ENCODE measurements around the gene RALGDS. TPM values are rescaled to one million over a fixed set of nuclear protein-coding genes. Genes with fewer than 3 reads are reported as not detected.

Gene RALGDS
- total and polyA plus RNA-seq, 9 of the 15 experiments (the other 6 are each of a cell fraction or from before 2014, with no cell fraction given) = 0.75 to 43.3 (median 27.1) TPM

GRCh38 chr9:133103183-133103986, 17.7 kb downstream of the RALGDS start (continued):
- no peak for TF ChIP-seq CXXC5 (CRISPR knock-in tag; IDR thresholded peaks at IDR 0.05)
- TF ChIP-seq ATF1 (CRISPR knock-in tag; IDR thresholded peaks at IDR 0.05) = no peak
- TF ChIP-seq ATF1 (tag; IDR thresholded peaks at IDR 0.05) = no peak
- TF ChIP-seq HMG20B (CRISPR knock-in tag; IDR thresholded peaks at IDR 0.05) = no peak
- no peak for TF ChIP-seq PPARD (CRISPR knock-in tag; IDR thresholded peaks at IDR 0.05)
- no peak for TF ChIP-seq CHD2 (IDR thresholded peaks at IDR 0.05; ENCODE audit: low read depth, low read length)
- peak; percentile 42; the same call in 1 of the 2 replicates for TF ChIP-seq TFAP4 (CRISPR knock-in tag; IDR thresholded peaks at IDR 0.05; ENCODE audit: borderline replicate concordance)
- TF ChIP-seq CHD1 (IDR thresholded peaks at IDR 0.05; ENCODE audit: low read length) = no peak
- TF ChIP-seq PCBP1 (IDR thresholded peaks at IDR 0.05; ENCODE audit: low read depth, low read length, poor library complexity, severe bottlenecking) = no peak
- no peak for TF ChIP-seq ZNF785 (CRISPR knock-in tag; IDR thresholded peaks at IDR 0.05)
- peak; percentile 91 for TF ChIP-seq ARID2 (IDR thresholded peaks at IDR 0.05)
- no peak for TF ChIP-seq RBM17 (IDR thresholded peaks at IDR 0.05; ENCODE audit: borderline replicate concordance, low read depth, low read length)
- TF ChIP-seq ZNF165 (CRISPR knock-in tag; IDR thresholded peaks at IDR 0.05; ENCODE audit: borderline replicate concordance) = no peak
- TF ChIP-seq ZNF263 (CRISPR knock-in tag; IDR thresholded peaks at IDR 0.05; ENCODE audit: borderline replicate concordance) = peak; percentile 58; the same call in 1 of the 2 replicates
- TF ChIP-seq ETV5 (CRISPR knock-in tag; IDR thresholded peaks at IDR 0.05; ENCODE audit: low read depth) = no peak
- peak; percentile 64; the same call in 1 of the 2 replicates for TF ChIP-seq RB1 (IDR thresholded peaks at IDR 0.05; ENCODE audit: low read depth)
- TF ChIP-seq NONO (IDR thresholded peaks at IDR 0.05; ENCODE audit: low read depth in 2 of 2, low read length in 1 of 2) = no peak
- no peak for TF ChIP-seq BCLAF1 (IDR thresholded peaks at IDR 0.05; ENCODE audit: borderline replicate concordance in 1 of 2, control insufficient read depth in 1 of 2, low read depth in 2 of 2, low read length in 1 of 2)
- no peak for TF ChIP-seq EGR1 (conservative IDR thresholded peaks at IDR 0.05)
- TF ChIP-seq FOXK1 (CRISPR knock-in tag; IDR thresholded peaks at IDR 0.05; ENCODE audit: borderline replicate concordance) = no peak
